ENCODE measurements around the gene PCDH11Y.
"Not testable (repeated sequence)": the region's sequence is repeated elsewhere in the genome, so short reads cannot be mapped to it uniquely, and the experiment has no call there.

GRCh38 chrY:5002476-5003184 lies 2.5 kb downstream of the PCDH11Y start:
- TF ChIP-seq CTCF, EP300 (IDR thresholded peaks at IDR 0.05): not testable (repeated sequence)

Measured in suprapubic skin (tissue), 3 donors.